NCI-H2227 treated with DMSO at 0.1 percent for 48 hours (cell line): ENCODE data around the gene LEFTY2.
"Not testable (repeated sequence)": the region's sequence is repeated elsewhere in the genome, so short reads cannot be mapped to it uniquely, and the experiment has no call there.

ENCODE experiments used
- DNase-seq: peaks from one replicate; lab custom pipeline; 2025; lab: John Stamatoyannopoulos, UW

LEFTY2 gene

GRCh38 chr1:225953315-225953714, 12.3 kb upstream of the LEFTY2 start:
- no peak for DNase-seq

- DNase-seq: no peak
These were observed 10.0 kb upstream of the LEFTY2 start for GRCh38 chr1:225950905-225951497.

DNA sequence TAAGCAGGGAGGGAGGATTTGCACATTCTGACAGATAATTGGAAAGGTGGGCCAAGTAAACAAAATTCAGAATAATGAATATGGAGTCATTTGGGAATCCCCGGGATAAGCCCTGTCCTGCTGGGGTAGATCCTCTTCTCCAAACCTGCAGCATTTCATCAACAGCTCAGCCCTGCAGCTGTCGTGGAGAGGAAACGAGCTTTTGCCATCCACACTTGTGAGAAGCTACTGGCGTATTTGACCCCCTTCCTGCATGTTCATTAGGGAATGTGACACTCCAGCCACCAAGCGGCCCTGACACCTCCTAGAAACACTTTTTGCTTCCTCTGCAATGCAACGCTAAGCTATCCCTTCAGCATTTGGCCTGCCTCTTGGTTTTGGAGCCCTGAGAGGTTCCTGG, 8.0 kb upstream of the LEFTY2 start:
- DNase-seq: no peak

DNA sequence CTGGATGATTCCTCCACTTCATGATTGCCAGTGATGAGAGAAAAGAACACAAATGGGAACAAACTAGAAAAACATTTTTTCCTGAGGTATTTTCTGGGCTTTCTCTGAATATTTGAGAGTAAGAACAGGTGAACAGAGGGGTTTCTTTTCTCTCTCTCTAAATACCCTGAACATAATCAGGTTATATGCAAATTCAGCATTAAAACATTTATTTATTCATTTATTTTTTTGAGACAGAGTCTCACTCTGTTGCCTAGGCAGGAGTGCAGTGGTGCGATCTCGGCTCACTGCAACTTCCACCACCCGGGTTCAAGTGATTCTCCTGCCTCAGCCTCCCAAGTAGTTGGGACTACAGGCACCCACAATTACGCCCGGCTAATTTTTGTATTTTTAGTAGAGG, 5.8 kb upstream of the LEFTY2 start:
- DNase-seq: no peak

DNA sequence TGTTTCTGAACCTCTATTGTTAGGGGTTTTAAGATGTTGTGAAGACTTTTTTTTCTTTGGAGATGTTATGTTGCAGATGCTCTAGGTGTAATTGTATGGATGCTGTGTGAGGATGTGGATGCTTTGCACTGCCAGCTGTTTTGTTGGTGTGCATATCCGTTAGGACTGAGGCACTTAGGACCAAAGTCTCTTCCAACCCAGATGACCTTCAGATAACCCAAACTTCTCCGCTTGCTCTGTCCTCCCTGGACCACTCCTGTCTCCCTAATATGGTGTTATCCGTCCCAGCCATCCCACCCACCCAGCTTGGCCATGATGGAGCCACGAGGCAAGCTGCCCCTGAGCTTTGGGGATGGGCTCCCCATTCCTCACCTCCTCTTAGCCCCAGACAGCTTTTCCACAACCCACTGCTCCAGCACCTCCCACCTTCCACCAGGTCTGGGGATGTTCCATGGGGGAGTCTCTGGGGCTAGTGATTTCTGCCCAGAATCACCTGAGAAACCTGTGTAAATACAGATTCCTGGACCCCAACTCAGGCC, 5.1 kb upstream of the LEFTY2 start:
- DNase-seq: no peak

DNA sequence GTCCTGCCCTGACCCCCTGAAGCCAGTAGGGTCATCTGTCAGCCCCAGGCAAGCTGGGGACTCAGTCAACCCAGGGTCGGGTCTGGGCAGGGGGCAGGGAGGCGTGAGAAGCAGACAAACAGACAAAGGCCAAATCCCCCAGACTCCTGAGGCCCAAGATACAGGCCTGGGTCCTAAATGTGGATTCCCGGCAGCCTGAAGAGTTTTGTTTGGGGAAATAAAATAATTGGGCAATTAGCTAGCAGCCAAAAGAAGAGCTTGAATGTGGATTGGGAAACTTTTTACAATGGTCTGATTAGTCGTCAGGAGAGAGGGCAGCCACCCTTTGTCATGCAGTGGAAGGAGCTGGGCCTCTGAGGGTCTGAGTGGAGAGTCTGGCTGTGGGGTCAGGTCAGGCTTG, 4.5 kb upstream of the LEFTY2 start:
- no peak for DNase-seq

DNA sequence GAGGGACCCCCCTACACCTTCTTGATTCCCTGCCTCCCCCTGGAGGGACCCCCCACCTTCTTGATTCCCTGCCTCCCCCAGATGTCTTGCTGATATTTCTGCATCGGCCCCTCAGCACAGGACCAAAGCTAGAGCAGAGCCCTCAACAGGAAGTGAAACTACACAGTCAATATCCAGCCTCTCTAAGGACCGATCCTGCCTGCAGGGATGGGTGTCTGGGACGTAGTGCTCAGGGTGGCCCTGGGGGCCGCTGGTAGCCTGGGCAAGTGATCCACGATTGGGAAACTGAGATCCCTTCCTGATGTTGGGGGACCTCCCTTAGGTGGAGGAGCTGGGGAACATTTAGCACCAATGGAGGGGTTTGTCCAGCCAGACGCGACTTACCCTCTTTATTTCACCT, 3.9 kb upstream of the LEFTY2 start:
- DNase-seq: no peak

DNA sequence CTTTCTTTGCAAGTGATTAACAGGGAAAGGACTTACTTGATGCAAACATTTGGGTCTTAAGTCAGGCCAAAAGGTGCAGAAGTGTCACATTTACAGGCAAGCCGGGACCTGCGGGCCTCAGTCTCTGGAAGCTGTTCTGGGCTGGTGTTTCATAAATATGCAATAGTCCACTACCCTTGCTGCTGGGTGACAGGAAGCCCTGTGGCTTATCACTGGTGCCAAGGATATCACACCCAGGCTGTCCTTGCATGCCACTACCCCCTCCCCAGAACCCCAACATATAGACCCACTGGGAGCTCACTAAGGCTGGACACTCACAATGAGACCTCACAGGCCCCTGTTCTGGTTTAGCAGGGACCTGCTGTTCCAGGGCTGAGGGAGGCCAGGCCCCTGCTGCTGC, 3.4 kb upstream of the LEFTY2 start:
- no peak for DNase-seq

DNA sequence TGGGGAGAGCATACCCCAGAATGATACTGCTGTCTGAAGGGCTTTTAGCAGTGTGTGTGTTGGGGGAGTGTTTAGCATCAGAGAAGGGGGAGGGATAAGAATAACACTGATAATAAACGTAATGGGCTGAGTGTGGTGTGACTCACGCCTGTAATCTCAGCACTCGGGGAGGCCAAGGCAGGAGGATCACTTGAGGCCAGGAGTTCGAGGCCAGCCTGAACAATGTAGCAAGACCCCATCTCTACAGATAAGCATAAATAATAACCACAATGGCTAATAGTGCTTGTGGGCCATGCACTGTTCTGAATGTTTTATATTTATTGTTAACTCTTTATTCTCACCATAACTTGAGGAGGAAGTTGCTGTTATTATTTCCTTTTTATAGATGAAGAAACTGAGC, 2.6 kb upstream of the LEFTY2 start:
- no peak for DNase-seq

DNA sequence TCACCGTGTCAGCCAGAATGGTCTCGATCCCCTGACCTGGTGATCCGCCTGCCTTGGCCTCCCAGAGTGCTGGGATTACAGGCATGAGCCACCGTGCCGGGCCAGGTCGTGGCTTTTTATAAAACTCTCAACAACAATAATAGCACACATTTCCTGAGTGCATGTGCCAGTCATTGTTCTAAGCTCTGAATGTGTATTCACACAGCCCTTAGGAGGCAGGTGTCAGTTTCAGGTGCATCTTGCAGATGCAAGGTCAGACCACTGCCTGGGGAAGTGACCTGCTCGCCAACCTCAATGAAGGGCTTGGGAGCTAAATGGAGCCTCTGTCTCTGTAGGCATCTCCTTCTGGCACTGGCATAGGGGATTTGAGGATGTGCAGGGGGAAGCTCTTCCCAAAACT, 1.6 kb upstream of the LEFTY2 start:
- DNase-seq: no peak

DNA sequence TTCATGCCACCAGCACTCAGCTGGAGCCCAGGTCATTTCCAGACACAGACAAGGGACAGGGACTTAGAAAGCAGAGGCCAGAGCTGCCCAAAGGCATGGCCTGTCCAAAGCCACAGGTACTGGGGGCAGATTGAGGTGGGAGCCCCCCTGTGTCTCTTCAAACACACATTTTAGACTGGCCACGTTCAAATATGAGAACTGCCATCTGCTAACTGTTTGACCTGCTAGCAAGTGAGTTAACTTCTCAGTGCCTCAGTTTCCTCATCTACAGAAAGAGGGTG, 862 bp upstream of the LEFTY2 start:
- DNase-seq: no peak

DNA sequence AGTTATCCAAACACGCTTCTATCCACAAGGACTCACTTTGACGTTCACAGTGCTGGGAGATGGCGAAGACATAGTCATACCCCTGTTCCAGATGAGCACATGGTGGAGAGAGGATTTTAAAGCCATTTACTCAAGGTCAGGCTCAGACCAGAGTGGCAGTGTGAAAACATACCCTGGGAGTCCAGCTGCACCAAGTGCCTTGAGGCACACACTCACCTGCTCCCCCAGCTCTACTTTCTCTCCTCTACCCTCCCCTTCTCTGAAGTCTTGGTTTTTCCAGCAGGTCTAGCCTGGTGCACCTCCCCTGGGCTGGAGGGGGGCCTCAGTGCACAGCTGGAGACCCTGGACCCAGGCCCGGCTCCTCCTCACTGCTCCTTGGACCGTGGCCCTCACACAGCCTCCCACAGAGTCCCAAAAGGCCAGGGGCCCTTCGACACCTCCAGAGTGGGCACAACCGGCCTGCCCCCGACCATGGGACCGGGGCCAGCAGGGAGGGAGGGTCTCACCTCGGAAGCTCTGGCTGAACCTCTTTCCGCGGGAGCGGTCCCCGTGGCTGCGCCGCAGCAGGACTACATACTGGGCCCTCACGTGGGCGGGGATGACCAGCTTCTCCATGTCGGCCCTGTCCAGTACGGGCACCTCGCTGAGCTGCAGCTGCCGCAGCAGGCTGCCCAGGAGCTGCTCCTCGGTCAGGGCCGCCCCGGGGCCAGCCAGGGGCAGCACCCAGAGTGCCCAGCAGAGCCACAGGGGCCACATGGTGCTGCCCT, 452 bp downstream of the LEFTY2 start:
- no peak for DNase-seq

GRCh38 chr1:225939939-225940310, 1.1 kb downstream of the LEFTY2 start:
- DNase-seq: not testable (repeated sequence)

DNA sequence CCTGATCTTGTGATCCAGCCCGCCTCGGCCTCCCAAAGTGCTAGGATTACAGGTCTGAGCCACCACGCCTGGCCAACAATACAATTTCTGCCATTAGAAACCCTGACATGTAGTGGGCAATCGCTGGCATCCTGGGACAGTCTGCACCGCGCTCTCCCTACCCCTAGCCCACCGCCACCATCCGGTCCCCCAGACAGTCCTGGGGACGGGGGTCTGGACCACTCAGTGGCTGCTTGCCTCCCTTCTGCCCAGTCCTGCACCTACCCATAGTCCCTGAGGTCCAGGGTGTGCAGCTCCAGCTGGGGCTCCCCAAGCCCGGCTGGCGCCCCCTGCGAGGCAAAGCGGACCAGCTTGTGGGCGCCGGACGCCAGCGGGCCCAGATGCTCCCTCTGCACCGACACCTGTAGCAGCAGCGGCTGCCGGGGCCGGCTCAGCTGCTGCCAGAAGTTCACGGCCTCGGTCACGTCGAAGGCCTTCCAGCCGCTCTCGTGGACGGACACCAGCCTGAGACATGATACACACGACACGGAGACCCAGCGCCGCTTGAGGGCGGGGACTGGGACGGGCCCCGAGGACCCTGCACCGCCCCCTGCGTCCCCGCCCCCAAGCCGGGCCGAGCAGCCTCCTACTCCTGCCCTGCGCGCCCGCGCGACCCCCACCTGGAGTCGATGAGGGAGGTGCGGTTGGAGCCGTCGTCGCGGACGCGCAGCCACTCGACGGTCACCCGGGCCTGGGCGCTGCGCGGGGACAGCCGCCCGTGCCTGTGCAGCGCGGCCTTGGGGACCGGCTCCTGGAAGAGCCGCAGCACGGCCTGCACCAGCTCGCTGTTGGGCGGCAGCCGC, 1.7 kb downstream of the LEFTY2 start:
- DNase-seq: not testable (repeated sequence)

- DNase-seq: no peak
These were observed 3.7 kb downstream of the LEFTY2 start for GRCh38 chr1:225937048-225937968.

DNA sequence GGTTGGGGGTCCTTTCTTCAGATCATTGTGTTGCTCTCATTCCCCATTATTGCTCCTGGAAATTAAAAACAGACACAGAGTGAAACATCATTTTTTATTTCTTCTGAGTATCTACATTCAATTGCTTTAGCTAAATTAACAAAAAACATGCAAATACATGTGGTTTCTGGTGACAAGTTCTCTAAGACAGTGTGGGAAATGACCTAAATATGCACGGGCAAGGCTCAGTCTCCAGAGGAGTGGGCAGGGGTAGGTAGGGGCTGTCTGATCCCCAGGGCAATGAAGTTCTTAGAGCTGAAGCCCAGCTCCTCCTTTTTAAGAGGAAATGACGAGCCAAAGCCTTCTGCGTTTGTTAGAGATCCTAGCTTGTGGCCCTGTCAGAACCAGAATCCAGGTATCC, 4.5 kb downstream of the LEFTY2 start:
- DNase-seq: no peak

GRCh38 chr1:225936086-225936485, 4.9 kb downstream of the LEFTY2 start:
- not testable (repeated sequence) for DNase-seq

- no peak for DNase-seq
These were observed 6.3 kb downstream of the LEFTY2 start for GRCh38 chr1:225934711-225935110.

DNA sequence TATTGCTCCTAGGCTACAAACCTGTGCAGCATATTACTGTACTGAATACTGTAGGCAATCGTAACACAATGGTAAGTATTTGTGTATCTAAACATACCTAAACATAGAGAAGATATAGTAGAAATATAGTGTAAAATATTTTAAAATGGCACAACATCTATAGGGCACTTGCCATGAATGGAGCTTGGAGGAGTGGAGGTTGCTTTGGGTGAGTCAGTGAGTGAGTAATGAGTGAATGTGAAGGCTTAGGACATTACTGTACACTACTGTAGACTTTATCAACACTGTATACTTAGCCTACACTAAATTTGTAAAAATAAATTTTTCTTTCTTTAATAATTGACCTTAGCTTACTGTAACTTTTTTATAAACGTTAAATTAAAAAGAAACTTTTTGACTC, 7.9 kb downstream of the LEFTY2 start:
- no peak for DNase-seq

DNA sequence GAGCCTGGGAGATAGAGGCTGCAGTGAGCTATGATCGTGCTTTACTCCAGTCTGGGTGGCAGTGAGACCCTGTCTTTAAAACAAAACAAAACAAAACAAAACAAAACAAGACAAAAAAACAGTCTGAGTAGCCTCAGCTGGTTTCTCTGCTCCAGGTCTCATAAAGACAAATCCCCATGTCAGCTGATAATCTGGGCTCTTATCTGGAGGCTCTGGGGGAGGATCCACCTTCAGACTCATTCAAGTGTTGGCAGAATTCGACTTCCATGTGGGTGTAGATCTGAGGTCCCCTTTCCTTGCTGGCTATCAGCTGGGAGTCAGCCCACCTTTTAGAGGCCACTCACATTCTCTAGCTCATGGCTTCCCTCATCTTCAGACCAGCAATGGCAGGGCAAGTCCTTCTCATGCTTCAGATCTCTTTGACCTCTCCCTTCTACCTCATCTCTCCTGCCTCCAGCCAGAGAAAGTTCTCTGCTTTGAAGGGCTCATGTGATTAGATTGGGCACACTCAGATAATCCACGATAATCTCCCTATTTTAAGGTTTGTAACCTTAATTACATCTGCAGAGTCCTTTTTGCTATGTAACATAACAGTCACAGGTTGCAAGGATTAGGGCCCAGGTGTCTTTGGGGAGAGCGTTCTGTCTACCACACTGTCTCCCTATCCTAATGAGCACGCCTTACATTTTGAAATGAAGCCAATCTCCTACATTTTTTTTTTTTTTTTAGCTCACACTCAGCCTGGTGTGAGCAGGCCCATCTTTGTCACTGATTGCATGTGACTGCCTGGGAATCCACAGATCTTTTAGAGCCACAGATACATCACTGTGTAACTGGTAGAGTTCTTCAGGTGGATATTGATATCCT, 9.5 kb downstream of the LEFTY2 start:
- no peak for DNase-seq

DNA sequence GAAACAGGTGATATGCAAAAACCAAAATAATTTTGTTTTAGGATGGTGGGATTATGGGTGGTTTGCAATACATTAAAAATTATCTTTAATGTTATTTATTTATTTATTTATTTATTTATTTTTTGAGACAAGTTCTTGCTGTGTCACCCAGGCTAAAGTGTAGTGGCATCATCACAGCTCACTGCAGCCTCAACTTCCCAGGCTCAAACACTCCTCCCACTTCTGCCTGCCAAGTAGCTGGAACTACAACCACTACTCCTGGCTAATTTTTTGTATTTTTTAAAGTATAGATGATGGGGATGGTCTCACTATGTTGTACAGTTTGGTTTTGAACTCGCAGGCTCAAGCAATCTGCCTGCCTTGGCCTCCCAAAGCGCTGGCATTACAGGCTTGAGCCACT, 10.5 kb downstream of the LEFTY2 start:
- DNase-seq: no peak
